HepG2 (cell line): ENCODE data around the gene CACNB4. TPM values are rescaled to one million over a fixed set of nuclear protein-coding genes. Genes with fewer than 3 reads are reported as not detected.
A peak's percentile ranks its signal among the peaks of the same experiment; 100 is the strongest.

Experiments
- ATAC-seq: fragments of 200-7000 bp; cut with Tn5 transposase; 3 replicates; pipeline ENCODE4 v1.9.1; 2020; ENCODE audit warnings: mild to moderate bottlenecking, moderate library complexity
- BruUV-seq: library from RNA; stranded (reverse); fragments of 400-500 nt; replicated peaks from 2 replicates; lab custom pipeline; 2021; lab: Mats Ljungman, UMichigan
- CTCF ChIA-PET: fragments of 300-600 bp; formaldehyde crosslinking; extraction: SDS; loops from one replicate; lab custom pipeline; 2021; ENCODE audit warnings: low total read pairs, inconsistent platforms, low intra/inter-chr PET ratio; lab: Yijun Ruan, JAX
- POLR2A ChIA-PET: fragments of 350-600 bp; sonication (Branson Sonifier 250); formaldehyde crosslinking; loops from one replicate; lab custom pipeline; 2020; ENCODE audit warnings: antibody characterized with exemption, inconsistent platforms; lab: Yijun Ruan, JAX
- DNase-seq: peaks from one replicate; pipeline ENCODE4 v3.0.0-alpha.2; 2015; ENCODE audit warnings: low spot score
- FAIRE-seq: peaks from 3 replicates; lab custom pipeline; 2011; peaks lifted over from hg19 to GRCh38; lab: Jason Lieb, UNC
- H2AFZ ChIP-seq: one replicate; pipeline ENCODE4 v1.6.1; 2011; ENCODE audit warnings: low read length, inconsistent platforms
- H3K27ac ChIP-seq: fragments of 300-600 bp; 3 replicates; pipeline ENCODE4 v1.8.0; 2011; ENCODE audit warnings: mixed run types, mild to moderate bottlenecking, mixed read lengths, low read length, inconsistent platforms; ENCODE audit not compliant: insufficient read depth; ENCODE audit errors: extremely low read length
- H3K27me3 ChIP-seq, 2 experiments: fragments of 200-600 bp in 1 of 2; 2 replicates in 1 of 2; 3 replicates in 1 of 2; pipeline versions ENCODE4 v1.6.0 to v1.8.0; 2011; ENCODE audit warnings: low read length in 2 of 2, mild to moderate bottlenecking in 2 of 2, moderate library complexity in 2 of 2, inconsistent platforms in 1 of 2; ENCODE audit not compliant: insufficient read depth in 2 of 2, control insufficient read depth in 1 of 2
- H3K36me3 ChIP-seq, 2 experiments: fragments of 200-600 bp in 1 of 2; replicated peaks in 1 of 2; 2 replicates in 1 of 2; 3 replicates in 1 of 2; pipeline versions ENCODE4 v1.5.1 to v1.8.0; 2011; ENCODE audit warnings: low read length in 2 of 2, inconsistent platforms in 1 of 2; ENCODE audit not compliant: insufficient read depth in 2 of 2, control insufficient read depth in 1 of 2
- H3K4me1 ChIP-seq: 2 replicates; pipeline ENCODE4 v1.5.1; 2012; ENCODE audit warnings: low read length, inconsistent platforms; ENCODE audit not compliant: insufficient read depth
- H3K4me2 ChIP-seq: 2 replicates; pipeline ENCODE4 v1.6.0; 2011; ENCODE audit warnings: low read depth, low read length, inconsistent platforms
- H3K4me3 ChIP-seq, 3 experiments: fragments of 200-600 bp in 1 of 3; sonication (generic), shearing (Covaris generic) in 1 of 3; replicated peaks in 1 of 3; 2 replicates each; pipeline ENCODE4 v1.5.1; 2011 to 2016; ENCODE audit warnings: low read length in 3 of 3, inconsistent platforms in 2 of 3, low read depth in 2 of 3, mild to moderate bottlenecking in 2 of 3, control low read depth in 1 of 3, mixed read lengths in 1 of 3; ENCODE audit not compliant: insufficient read depth in 1 of 3
- H3K79me2 ChIP-seq: one replicate; pipeline ENCODE4 v1.6.1; 2011; ENCODE audit warnings: low read length, inconsistent platforms; ENCODE audit not compliant: insufficient read depth
- H3K9ac ChIP-seq: 2 replicates; pipeline ENCODE4 v1.6.0; 2011; ENCODE audit warnings: mild to moderate bottlenecking, low read depth, low read length, inconsistent platforms; ENCODE audit not compliant: insufficient read depth
- H3K9me3 ChIP-seq: 2 replicates; pipeline ENCODE4 v1.5.1; 2012; ENCODE audit warnings: mild to moderate bottlenecking, low read length
- H4K20me1 ChIP-seq: 2 replicates; pipeline ENCODE4 v1.6.0; 2011; ENCODE audit warnings: inconsistent platforms, mild to moderate bottlenecking, low read length, moderate library complexity; ENCODE audit not compliant: insufficient read depth
- ARNT2 ChIP-seq: sonication (generic); formaldehyde crosslinking; IDR thresholded peaks from 2 replicates; pipeline ENCODE4 v1.8.0; 2022; ENCODE audit warnings: mild to moderate bottlenecking, low read depth, missing genetic modification reagents, moderate library complexity
- RBM22 ChIP-seq: fragments of 200-400 bp; formaldehyde crosslinking; optimal IDR thresholded peaks from 2 replicates; pipeline ENCODE3; 2017; ENCODE audit warnings: mild to moderate bottlenecking, low read length, moderate library complexity
- TEAD3 ChIP-seq: optimal IDR thresholded peaks from 2 replicates; pipeline ENCODE3; 2016; ENCODE audit warnings: borderline replicate concordance
- ZNF251 ChIP-seq: sonication (generic); formaldehyde crosslinking; IDR thresholded peaks from 2 replicates; pipeline ENCODE4 v1.9.0; 2021; ENCODE audit warnings: mild to moderate bottlenecking, missing genetic modification reagents
- WGBS: methylation state at CpG from one replicate; pipeline ENCODE4 v1.1.6; 2017; ENCODE audit warnings: low lambda C conversion rate; 5-methylcytosine and 5-hydroxymethylcytosine counted together
- in situ Hi-C: cut with HindIII; loops from 2 replicates; pipeline ENCODE4 v1.10.0; 2017; ENCODE audit warnings: low pct_unique_long_range_greater_than_20kb; ENCODE audit not compliant: extremely low pct_ligation_motif_present
- intact Hi-C: fragments of 100-400 bp; cut with micrococcal nuclease; formaldehyde crosslinking; loops from one replicate; pipeline ENCODE4 v1.10.0; 2022; ENCODE audit not compliant: unreplicated experiment
- polyA plus RNA-seq, 8 experiments: library from polyadenylated mRNA; depleted of rRNA in 3 of 8; stranded (reverse) in 7 of 8; unstranded in 1 of 8; fragments of >200 nt; fragmentation: Illumina TruSeq in 4 of 8; extraction: Trizol in 4 of 8; gene quantifications; 2 replicates each; pipeline versions ENCODE4 v1.2.1 to v1.2.3, GENCODE V29; 2011 to 2016; ENCODE audit warnings: low read depth in 4 of 8, missing spikeins in 1 of 8, mixed read lengths in 1 of 8; ENCODE audit not compliant: insufficient read depth in 1 of 8
- total RNA-seq, 5 experiments: library from RNA; depleted of rRNA; stranded (reverse); fragments of >200 nt; fragmentation: Illumina TruSeq; extraction: Trizol; gene quantifications; 2 replicates each; pipeline ENCODE4 v1.2.3, GENCODE V29; 2016; ENCODE audit warnings: low read depth in 1 of 5

CACNB4 gene
- total and polyA plus RNA-seq, 2 of the 13 experiments (the other 11 are each of a cell fraction or from before 2014, with no cell fraction given), result 5.1 to 14.3 TPM

GRCh38 chr2:151799886-151800292 is 299.0 kb downstream of the CACNB4 start:
- no peaks in the 10 kb centered on the region for H3K79me2 ChIP-seq
- H4K20me1 ChIP-seq, result no peaks in the 10 kb centered on the region; the same call in 1 of the 2 replicates
- H3K27ac ChIP-seq, result no peak overlapping the region
- intact Hi-C loops, result no loop called here
- no peak overlapping the region for H3K4me3 ChIP-seq
- no peak overlapping the region for H3K9ac ChIP-seq
- no peaks in the 10 kb centered on the region for H3K9me3 ChIP-seq
- no peak for FAIRE-seq
- H3K36me3 ChIP-seq, result peaks cover 8 to 34% of the 10 kb centered on the region in 2 experiments
- no peak for TF ChIP-seq ZNF251 (CRISPR knock-in tag)
- TF ChIP-seq RBM22, result peak; percentile 52
- TF ChIP-seq, all 625 proteins: peak for 1
- H3K4me2 ChIP-seq, result no peak overlapping the region
- H2AFZ ChIP-seq, result no peak overlapping the region
- H3K4me1 ChIP-seq, result no peaks in the 10 kb centered on the region
- ChIA-PET POLR2A (no interaction called here), CTCF (no interaction called here)
- DNase-seq (no peak), ATAC-seq (no peak)
- WGBS, result 97% methylated on average over 3 of the region's 3 CpGs
- no TSS peak for BruUV-seq
- in situ Hi-C loops, result no loop called here
- H3K27me3 ChIP-seq, result no peaks in the 10 kb centered on the region

DNA sequence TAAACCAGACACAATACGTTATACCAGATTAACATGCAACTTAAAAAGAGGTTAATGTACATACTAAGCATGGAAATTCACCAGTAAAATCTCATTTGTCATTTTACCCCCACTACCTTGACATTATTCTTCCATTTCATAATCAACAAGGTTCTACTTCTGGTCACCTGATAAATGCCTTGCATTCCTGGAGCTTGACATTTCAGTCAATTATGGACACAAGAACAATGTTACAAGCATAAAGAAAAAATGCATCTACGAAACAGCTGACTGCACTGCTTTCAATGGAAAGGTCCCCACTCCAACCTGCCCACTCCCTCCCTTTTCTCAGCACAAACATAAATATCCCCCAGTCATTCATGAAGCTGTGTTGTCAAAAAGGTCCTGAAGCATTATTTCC is 302.1 kb downstream of the CACNB4 start:
- Histone ChIP-seq H3K9ac (no peak overlapping the region), H3K27me3 (no peaks in the 10 kb centered on the region), H3K9me3 (no peaks in the 10 kb centered on the region), H3K4me1 (no peaks in the 10 kb centered on the region), H3K36me3 (peaks cover 2 to 13% of the 10 kb centered on the region in 2 experiments; a peak in 2 of 5 replicates), H3K79me2 (no peaks in the 10 kb centered on the region), H4K20me1 (no peaks in the 10 kb centered on the region; the same call in 1 of the 2 replicates), H3K4me2 (no peak overlapping the region), H2AFZ (no peak overlapping the region), H3K27ac (no peak overlapping the region), H3K4me3 (no peak overlapping the region)
- DNase-seq (peak; percentile 43), ATAC-seq (no peak), FAIRE-seq (no peak)
- no TSS peak for BruUV-seq
- TF ChIP-seq TEAD3 (CRISPR knock-in tag) (peak; percentile 10), ARNT2 (CRISPR knock-in tag) (no peak)
- intact Hi-C loops, result loop anchor here (2.0 kb wide), 1 partner anchor 36 kb away; no protein-coding TSS in a partner anchor
- 89% methylated on average over 2 of the region's 2 CpGs for WGBS
- in situ Hi-C loops, result no loop called here
- ChIA-PET POLR2A (no interaction called here), CTCF (no interaction called here)
